HCT116 (cell line): ENCODE measurements around the gene DYDC2. TPM values are rescaled to one million over a fixed set of nuclear protein-coding genes. Genes with fewer than 3 reads are reported as not detected.

Source experiments
- ATAC-seq: fragments of 200-7000 bp; cut with Tn5 transposase; 2 replicates; pipeline ENCODE4 v1.9.1; 2020; ENCODE audit warnings: mild to moderate bottlenecking, moderate library complexity
- BruUV-seq: library from RNA; stranded (reverse); fragments of 400-500 nt; replicated peaks from 2 replicates; lab custom pipeline; 2021; lab: Mats Ljungman, UMichigan
- CTCF ChIA-PET: fragments of 300-600 bp; sonication (Branson Sonifier 250); formaldehyde crosslinking; loops from one replicate; lab custom pipeline; 2021; ENCODE audit warnings: antibody characterized with exemption; lab: Charles Lee
- POLR2A ChIA-PET: fragments of 300-600, 350-600 bp; sonication (Branson Sonifier 250); formaldehyde crosslinking; loops from one replicate; lab custom pipeline; 2021; ENCODE audit warnings: antibody characterized with exemption; lab: Charles Lee
- RAD21 ChIA-PET, 2 experiments: fragments of 300-600 bp; sonication (Branson Sonifier 250); formaldehyde crosslinking; loops; one replicate each; lab custom pipeline; 2023; ENCODE audit warnings: low total read pairs in 2 of 2; ENCODE audit not compliant: uncharacterized antibody in 2 of 2, unreplicated experiment in 2 of 2, low non-redundant PET in 1 of 2; lab: Charles Lee
- DNase-seq: peaks from one replicate; pipeline ENCODE4 v3.0.0-alpha.2; 2010; ENCODE audit warnings: low read depth, low spot score
- H2AFZ ChIP-seq: fragments of 200-600 bp; shearing (Covaris generic), sonication (generic); 2 replicates; pipeline ENCODE4 v1.6.1; 2017; ENCODE audit warnings: low read depth, mixed run types, mixed read lengths, antibody characterized with exemption, low read length; ENCODE audit not compliant: poor library complexity, severe bottlenecking
- H3K27ac ChIP-seq: 2 replicates; pipeline ENCODE4 v1.5.1; 2012; ENCODE audit warnings: low read depth, low read length
- H3K27me3 ChIP-seq: fragments of 200-600 bp; sonication (generic); 2 replicates; pipeline ENCODE4 v1.6.1; 2016; ENCODE audit warnings: mixed run types, low read length, mixed read lengths; ENCODE audit not compliant: insufficient read depth
- H3K36me3 ChIP-seq, 2 experiments: fragments of 200-500 bp in 1 of 2; fragments of 200-600 bp in 1 of 2; sonication (Bioruptor generic) in 1 of 2; sonication (generic) in 1 of 2; 2 replicates each; pipeline versions ENCODE4 v1.5.1 to v1.6.1; 2014 to 2016; ENCODE audit warnings: low read length in 2 of 2, inconsistent platforms in 1 of 2, mixed read lengths in 1 of 2, mixed run types in 1 of 2; ENCODE audit not compliant: insufficient read depth in 2 of 2, control insufficient read depth in 1 of 2
- H3K4me1 ChIP-seq, 2 experiments: fragments of 200-600 bp in 1 of 2; sonication (generic) in 1 of 2; 2 replicates each; pipeline versions ENCODE4 v1.5.1 to v1.6.1; 2012 to 2017; ENCODE audit warnings: low read length in 2 of 2, inconsistent platforms in 1 of 2, mild to moderate bottlenecking in 1 of 2, mixed read lengths in 1 of 2, mixed run types in 1 of 2, moderate library complexity in 1 of 2; ENCODE audit not compliant: insufficient read depth in 2 of 2, control insufficient read depth in 1 of 2
- H3K4me2 ChIP-seq: fragments of 200-600 bp; sonication (generic); 2 replicates; pipeline ENCODE4 v1.6.1; 2017; ENCODE audit warnings: mixed run types, low read length, mixed read lengths
- H3K4me3 ChIP-seq, 2 experiments: fragments of 200-600 bp in 1 of 2; sonication (generic) in 1 of 2; replicated peaks in 1 of 2; 2 replicates each; pipeline ENCODE4 v1.5.1; 2011 to 2016; ENCODE audit warnings: low read length in 2 of 2, control low read depth in 1 of 2, low read depth in 1 of 2, mild to moderate bottlenecking in 1 of 2, mixed read lengths in 1 of 2, mixed run types in 1 of 2
- H3K79me2 ChIP-seq: fragments of 200-600 bp; sonication (generic); 2 replicates; pipeline ENCODE4 v1.6.1; 2017; ENCODE audit warnings: mild to moderate bottlenecking, mixed run types, low read length, moderate library complexity, mixed read lengths; ENCODE audit not compliant: insufficient read depth
- H3K9ac ChIP-seq: fragments of 200-600 bp; sonication (generic); 2 replicates; pipeline ENCODE4 v1.6.1; 2016; ENCODE audit warnings: low read length, mixed read lengths
- H3K9me2 ChIP-seq: fragments of 200-600 bp; sonication (generic), shearing (Covaris generic); 2 replicates; pipeline ENCODE4 v1.6.1; 2017; ENCODE audit warnings: mixed run types, mild to moderate bottlenecking, moderate library complexity; ENCODE audit not compliant: insufficient read depth
- H3K9me3 ChIP-seq, 2 experiments: fragments of 200-500 bp in 1 of 2; fragments of 200-600 bp in 1 of 2; sonication (Bioruptor generic) in 1 of 2; sonication (generic) in 1 of 2; 2 replicates each; pipeline ENCODE4 v1.6.1; 2014 to 2017; ENCODE audit warnings: low read length in 2 of 2, mixed read lengths in 2 of 2, inconsistent platforms in 1 of 2, low read depth in 1 of 2, mild to moderate bottlenecking in 1 of 2, mixed run types in 1 of 2, moderate library complexity in 1 of 2; ENCODE audit not compliant: control insufficient read depth in 1 of 2, insufficient read depth in 1 of 2
- H4K20me1 ChIP-seq: fragments of 200-600 bp; sonication (generic), shearing (Covaris generic); 2 replicates; pipeline ENCODE4 v1.6.1; 2017; ENCODE audit warnings: mixed run types, mild to moderate bottlenecking, moderate library complexity; ENCODE audit not compliant: insufficient read depth
- CEBPB ChIP-seq: IDR thresholded peaks from 2 replicates; pipeline ENCODE4 v1.6.1; 2012; ENCODE audit warnings: low read depth
- EGR1 ChIP-seq: IDR thresholded peaks from 2 replicates; pipeline ENCODE4 v1.6.1; 2012; ENCODE audit warnings: low read depth
- ELF1 ChIP-seq: IDR thresholded peaks from 2 replicates; pipeline ENCODE4 v1.6.1; 2012; ENCODE audit warnings: low read depth, borderline replicate concordance
- EZH2 ChIP-seq: fragments of 200-600 bp; sonication (generic); IDR thresholded peaks from 2 replicates; pipeline ENCODE4 v1.6.1; 2017; ENCODE audit warnings: antibody characterized with exemption, mixed run types
- EZH2phosphoT487 ChIP-seq: fragments of 200-600 bp; IDR thresholded peaks from 2 replicates; pipeline ENCODE4 v1.6.1; 2018; ENCODE audit warnings: antibody characterized with exemption, borderline replicate concordance
- FOSL1 ChIP-seq: IDR thresholded peaks from 2 replicates; pipeline ENCODE4 v1.6.1; 2012; ENCODE audit warnings: low read depth
- JUND ChIP-seq: IDR thresholded peaks from 2 replicates; pipeline ENCODE4 v1.6.1; 2012
- POLR2A ChIP-seq: IDR thresholded peaks from 2 replicates; pipeline ENCODE4 v1.7.0; 2011; ENCODE audit warnings: borderline replicate concordance; ENCODE audit not compliant: insufficient read depth, insufficient read length; ENCODE audit errors: extremely low read depth
- POLR2AphosphoS5 ChIP-seq: IDR thresholded peaks from 2 replicates; pipeline ENCODE4 v1.6.1; 2011; ENCODE audit warnings: mild to moderate bottlenecking, low read depth, low read length, moderate library complexity
- TCF7L2 ChIP-seq: IDR thresholded peaks from 2 replicates; pipeline ENCODE4 v1.7.0; 2011; ENCODE audit warnings: borderline replicate concordance, inconsistent platforms; ENCODE audit not compliant: insufficient read depth, insufficient read length; ENCODE audit errors: extremely low read depth
- YY1 ChIP-seq: IDR thresholded peaks from 2 replicates; pipeline ENCODE4 v1.6.1; 2011; ENCODE audit warnings: low read length, low read depth, moderate library complexity, mild to moderate bottlenecking; ENCODE audit not compliant: insufficient replicate concordance; ENCODE audit errors: extremely low read depth
- ZFX ChIP-seq: fragments of 450-650 bp; IDR thresholded peaks from 2 replicates; pipeline ENCODE4 v1.6.1; 2017
- ZNF274 ChIP-seq: fragments of 200-500 bp; sonication (Bioruptor generic); IDR thresholded peaks from 2 replicates; pipeline ENCODE4 v1.6.1; 2014; ENCODE audit warnings: mild to moderate bottlenecking, low read depth, low read length, inconsistent platforms
- intact Hi-C: fragments of 100-400 bp; cut with micrococcal nuclease; formaldehyde crosslinking; loops from 2 replicates; pipeline ENCODE4 v1.10.0; 2022
- total RNA-seq: library from RNA; stranded (reverse); gene quantifications from one replicate; pipeline ENCODE4 v1.2.1, GENCODE V29; 2021; ENCODE audit not compliant: unreplicated experiment
- TF ChIP-seq, protein P1 (sequence below): IDR thresholded peaks from 2 replicates; pipeline ENCODE4 v1.6.1; 2012
- TF ChIP-seq, protein P2 (sequence below): IDR thresholded peaks from 2 replicates; pipeline ENCODE4 v1.6.1; 2011; ENCODE audit warnings: mild to moderate bottlenecking, low read length, moderate library complexity; ENCODE audit not compliant: insufficient replicate concordance; ENCODE audit errors: extremely low read depth
- TF ChIP-seq, protein P3 (sequence below): IDR thresholded peaks from 2 replicates; pipeline ENCODE4 v1.6.1; 2012; ENCODE audit warnings: low read depth
- TF ChIP-seq, protein P4 (sequence below), 3 experiments: fragments of 200-600 bp in 1 of 3; sonication (generic) in 1 of 3; IDR thresholded peaks in 2 of 3; conservative IDR thresholded peaks in 1 of 3; 2 replicates each; pipeline ENCODE4 v1.5.1; 2012 to 2017; ENCODE audit warnings: low read depth in 2 of 3, low read length in 2 of 3, antibody characterized with exemption in 1 of 3, borderline replicate concordance in 1 of 3, control low read depth in 1 of 3, mild to moderate bottlenecking in 1 of 3, mixed read lengths in 1 of 3, mixed run types in 1 of 3, moderate library complexity in 1 of 3; ENCODE audit not compliant: insufficient read depth in 1 of 3

Gene DYDC2
- total RNA-seq, 1 experiment from 2014 or later = not detected

DNA sequence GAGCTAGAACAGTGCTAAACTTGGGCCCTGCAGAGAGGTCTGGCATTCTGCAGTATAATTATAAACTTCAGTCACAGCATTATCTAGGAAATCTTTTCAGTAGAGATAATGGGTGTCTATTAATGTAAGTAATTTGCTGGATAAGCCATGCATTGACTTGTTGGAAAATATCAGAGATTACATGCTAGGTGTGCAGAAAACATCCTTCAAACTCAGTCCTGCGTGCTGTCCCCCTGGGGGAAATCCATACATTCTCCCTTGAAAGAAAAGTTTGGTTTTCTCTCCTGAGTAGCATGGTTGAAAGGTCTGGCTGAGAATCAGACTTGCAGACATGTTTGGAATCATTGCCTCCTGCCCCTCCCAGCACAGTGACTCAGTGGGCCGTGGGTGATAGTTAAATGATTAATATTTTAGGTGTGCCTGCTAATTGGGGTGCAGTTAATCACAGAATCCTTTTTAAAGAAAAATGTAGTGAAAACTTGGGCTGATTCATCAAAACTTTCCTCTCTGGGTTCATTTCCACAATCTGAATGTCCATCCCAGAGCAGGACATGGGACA is 37.9 kb downstream of the DYDC2 start:
- intact Hi-C loops = no loop called here
- Histone ChIP-seq H3K9ac (no peak overlapping the region), H3K27me3 (no peaks in the 10 kb centered on the region), H3K79me2 (no peaks in the 10 kb centered on the region), H2AFZ (no peak overlapping the region), H3K27ac (no peak overlapping the region), H3K4me2 (no peak overlapping the region), H3K4me1 (no peaks in the 10 kb centered on the region), H4K20me1 (no peaks in the 10 kb centered on the region), H3K4me3 (no peak overlapping the region), H3K9me2 (no peaks in the 10 kb centered on the region), H3K36me3 (no peaks in the 10 kb centered on the region)
- DNase-seq = no peak
- ChIA-PET RAD21 (no interaction called here), POLR2A (no interaction called here)
- no TSS peak for BruUV-seq
- TF ChIP-seq YY1 = no peak
- TF ChIP-seq, protein P1, sequence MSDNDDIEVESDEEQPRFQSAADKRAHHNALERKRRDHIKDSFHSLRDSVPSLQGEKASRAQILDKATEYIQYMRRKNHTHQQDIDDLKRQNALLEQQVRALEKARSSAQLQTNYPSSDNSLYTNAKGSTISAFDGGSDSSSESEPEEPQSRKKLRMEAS = no peak
- TF ChIP-seq ELF1 = no peak
- TF ChIP-seq JUND = no peak
- no peak for TF ChIP-seq TCF7L2
- no peak for TF ChIP-seq CEBPB
- no peak for TF ChIP-seq EZH2phosphoT487
- TF ChIP-seq EZH2 = no peak
- TF ChIP-seq, protein P2, sequence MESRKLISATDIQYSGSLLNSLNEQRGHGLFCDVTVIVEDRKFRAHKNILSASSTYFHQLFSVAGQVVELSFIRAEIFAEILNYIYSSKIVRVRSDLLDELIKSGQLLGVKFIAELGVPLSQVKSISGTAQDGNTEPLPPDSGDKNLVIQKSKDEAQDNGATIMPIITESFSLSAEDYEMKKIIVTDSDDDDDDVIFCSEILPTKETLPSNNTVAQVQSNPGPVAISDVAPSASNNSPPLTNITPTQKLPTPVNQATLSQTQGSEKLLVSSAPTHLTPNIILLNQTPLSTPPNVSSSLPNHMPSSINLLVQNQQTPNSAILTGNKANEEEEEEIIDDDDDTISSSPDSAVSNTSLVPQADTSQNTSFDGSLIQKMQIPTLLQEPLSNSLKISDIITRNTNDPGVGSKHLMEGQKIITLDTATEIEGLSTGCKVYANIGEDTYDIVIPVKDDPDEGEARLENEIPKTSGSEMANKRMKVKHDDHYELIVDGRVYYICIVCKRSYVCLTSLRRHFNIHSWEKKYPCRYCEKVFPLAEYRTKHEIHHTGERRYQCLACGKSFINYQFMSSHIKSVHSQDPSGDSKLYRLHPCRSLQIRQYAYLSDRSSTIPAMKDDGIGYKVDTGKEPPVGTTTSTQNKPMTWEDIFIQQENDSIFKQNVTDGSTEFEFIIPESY = no peak
- TF ChIP-seq ZFX = no peak
- no peak for TF ChIP-seq FOSL1
- no peak for TF ChIP-seq EGR1
- no peak for TF ChIP-seq ZNF274
- no peak for TF ChIP-seq POLR2AphosphoS5
- TF ChIP-seq, protein P3, sequence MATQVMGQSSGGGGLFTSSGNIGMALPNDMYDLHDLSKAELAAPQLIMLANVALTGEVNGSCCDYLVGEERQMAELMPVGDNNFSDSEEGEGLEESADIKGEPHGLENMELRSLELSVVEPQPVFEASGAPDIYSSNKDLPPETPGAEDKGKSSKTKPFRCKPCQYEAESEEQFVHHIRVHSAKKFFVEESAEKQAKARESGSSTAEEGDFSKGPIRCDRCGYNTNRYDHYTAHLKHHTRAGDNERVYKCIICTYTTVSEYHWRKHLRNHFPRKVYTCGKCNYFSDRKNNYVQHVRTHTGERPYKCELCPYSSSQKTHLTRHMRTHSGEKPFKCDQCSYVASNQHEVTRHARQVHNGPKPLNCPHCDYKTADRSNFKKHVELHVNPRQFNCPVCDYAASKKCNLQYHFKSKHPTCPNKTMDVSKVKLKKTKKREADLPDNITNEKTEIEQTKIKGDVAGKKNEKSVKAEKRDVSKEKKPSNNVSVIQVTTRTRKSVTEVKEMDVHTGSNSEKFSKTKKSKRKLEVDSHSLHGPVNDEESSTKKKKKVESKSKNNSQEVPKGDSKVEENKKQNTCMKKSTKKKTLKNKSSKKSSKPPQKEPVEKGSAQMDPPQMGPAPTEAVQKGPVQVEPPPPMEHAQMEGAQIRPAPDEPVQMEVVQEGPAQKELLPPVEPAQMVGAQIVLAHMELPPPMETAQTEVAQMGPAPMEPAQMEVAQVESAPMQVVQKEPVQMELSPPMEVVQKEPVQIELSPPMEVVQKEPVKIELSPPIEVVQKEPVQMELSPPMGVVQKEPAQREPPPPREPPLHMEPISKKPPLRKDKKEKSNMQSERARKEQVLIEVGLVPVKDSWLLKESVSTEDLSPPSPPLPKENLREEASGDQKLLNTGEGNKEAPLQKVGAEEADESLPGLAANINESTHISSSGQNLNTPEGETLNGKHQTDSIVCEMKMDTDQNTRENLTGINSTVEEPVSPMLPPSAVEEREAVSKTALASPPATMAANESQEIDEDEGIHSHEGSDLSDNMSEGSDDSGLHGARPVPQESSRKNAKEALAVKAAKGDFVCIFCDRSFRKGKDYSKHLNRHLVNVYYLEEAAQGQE = no peak
- TF ChIP-seq, protein P4, sequence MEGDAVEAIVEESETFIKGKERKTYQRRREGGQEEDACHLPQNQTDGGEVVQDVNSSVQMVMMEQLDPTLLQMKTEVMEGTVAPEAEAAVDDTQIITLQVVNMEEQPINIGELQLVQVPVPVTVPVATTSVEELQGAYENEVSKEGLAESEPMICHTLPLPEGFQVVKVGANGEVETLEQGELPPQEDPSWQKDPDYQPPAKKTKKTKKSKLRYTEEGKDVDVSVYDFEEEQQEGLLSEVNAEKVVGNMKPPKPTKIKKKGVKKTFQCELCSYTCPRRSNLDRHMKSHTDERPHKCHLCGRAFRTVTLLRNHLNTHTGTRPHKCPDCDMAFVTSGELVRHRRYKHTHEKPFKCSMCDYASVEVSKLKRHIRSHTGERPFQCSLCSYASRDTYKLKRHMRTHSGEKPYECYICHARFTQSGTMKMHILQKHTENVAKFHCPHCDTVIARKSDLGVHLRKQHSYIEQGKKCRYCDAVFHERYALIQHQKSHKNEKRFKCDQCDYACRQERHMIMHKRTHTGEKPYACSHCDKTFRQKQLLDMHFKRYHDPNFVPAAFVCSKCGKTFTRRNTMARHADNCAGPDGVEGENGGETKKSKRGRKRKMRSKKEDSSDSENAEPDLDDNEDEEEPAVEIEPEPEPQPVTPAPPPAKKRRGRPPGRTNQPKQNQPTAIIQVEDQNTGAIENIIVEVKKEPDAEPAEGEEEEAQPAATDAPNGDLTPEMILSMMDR (IDR thresholded peaks at IDR 0.05 in 2 of 3, conservative IDR thresholded peaks at IDR 0.05 in 1 of 3; ENCODE audit: borderline replicate concordance in 1 of 3, insufficient read depth in 1 of 3, low read depth in 2 of 3, low read length in 2 of 3) = no peak
- no peak for TF ChIP-seq POLR2A
- TF ChIP-seq, all 23 proteins: peak for 0
- ATAC-seq = no peak
- H3K9me3 ChIP-seq = no peaks in the 10 kb centered on the region
- CTCF ChIA-PET = no interaction called here
